8988T (cell line): ENCODE results near the gene RBM44.

Source experiments
- DNase-seq: peaks from one replicate; pipeline ENCODE4 v3.0.0; 2011

The RBM44 gene

GRCh38 chr2:237886685-237887481 is 88.3 kb downstream of the RBM44 start:
- DNase-seq = no peak

- DNase-seq = no peak
These were observed 89.8 kb downstream of the RBM44 start for GRCh38 chr2:237888389-237888788.

- no peak for DNase-seq
These were observed 90.4 kb downstream of the RBM44 start for GRCh38 chr2:237889016-237889415.

- DNase-seq = no peak
These were observed 91.2 kb downstream of the RBM44 start for GRCh38 chr2:237889811-237890210.
